GM18870 (cell line): ENCODE measurements around the gene EOMES.
A peak's percentile ranks its signal among the peaks of the same experiment; 100 is the strongest.

Source experiments
- ATAC-seq: cut with Tn5 transposase; IDR thresholded peaks from one replicate; pipeline ENCODE4 v1.9.1; 2021; ENCODE audit warnings: moderate library complexity; ENCODE audit not compliant: unreplicated experiment

The EOMES gene

GRCh38 chr3:27721717-27722564 is at the start of gene EOMES:
Gene EOMES, minus strand, starts transcription at chr3:27722323. Its CDS starts 29 bp downstream, at chr3:27722294.
- ATAC-seq: peak; percentile 39

DNA sequence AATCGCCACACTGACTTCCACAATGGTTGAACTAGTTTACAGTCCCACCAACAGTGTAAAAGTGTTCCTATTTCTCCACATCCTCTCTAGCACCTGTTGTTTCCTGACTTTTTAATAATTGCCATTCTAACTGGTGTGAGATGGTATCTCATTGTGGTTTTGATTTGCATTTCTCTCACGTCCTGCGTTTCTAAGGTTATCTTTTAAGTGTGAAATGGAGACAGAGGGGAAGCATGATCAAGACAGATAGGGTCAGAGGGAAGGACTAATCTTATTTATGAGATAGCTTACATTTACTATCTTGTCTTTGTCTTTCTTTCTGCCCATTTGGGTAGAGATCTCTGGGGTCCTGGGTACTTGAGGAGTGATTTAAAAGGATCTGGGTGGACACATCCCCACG is 48.3 kb upstream of the EOMES start:
- peak; percentile 43 for ATAC-seq

DNA sequence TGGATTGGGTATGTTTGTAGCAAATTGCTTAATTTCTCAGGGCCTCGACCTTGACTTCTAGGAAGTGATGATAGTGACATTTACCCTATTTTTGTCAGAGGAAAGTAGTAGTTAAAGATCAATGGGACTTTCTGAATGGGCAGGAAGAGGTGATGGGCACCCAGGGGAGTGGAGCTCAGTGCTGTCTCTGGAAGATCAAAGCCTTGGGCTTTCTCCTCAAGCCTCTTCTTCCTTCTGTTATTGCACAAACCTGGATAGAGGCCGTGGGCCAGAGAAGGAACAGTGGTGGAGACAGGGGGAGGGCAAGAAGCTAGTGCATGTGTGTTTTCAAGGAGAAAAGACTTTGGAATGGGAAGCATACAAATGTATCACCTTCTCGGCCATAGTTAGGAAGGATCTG is 44.9 kb upstream of the EOMES start:
- ATAC-seq: no peak

- no peak for ATAC-seq
Observed at GRCh38 chr3:27758083-27758482, 36.0 kb upstream of the EOMES start.

DNA sequence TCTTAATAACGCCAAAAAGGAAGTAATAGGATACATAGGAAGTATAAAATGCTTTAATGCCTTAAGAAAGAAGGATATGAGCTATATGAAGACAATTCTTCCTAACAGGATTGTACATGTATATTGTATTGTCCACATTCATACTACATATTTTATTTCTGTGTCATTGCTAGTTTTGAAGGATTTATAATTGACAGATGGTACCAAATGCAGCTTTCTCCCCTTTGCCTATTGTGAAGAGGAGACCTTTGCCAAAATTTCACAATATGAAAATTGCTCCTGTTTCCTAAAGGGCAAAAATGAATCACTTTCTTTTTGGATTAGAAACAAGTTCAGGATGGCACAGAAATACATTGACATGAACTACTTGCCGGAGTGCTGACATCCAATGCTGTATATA is 34.8 kb upstream of the EOMES start:
- no peak for ATAC-seq

DNA sequence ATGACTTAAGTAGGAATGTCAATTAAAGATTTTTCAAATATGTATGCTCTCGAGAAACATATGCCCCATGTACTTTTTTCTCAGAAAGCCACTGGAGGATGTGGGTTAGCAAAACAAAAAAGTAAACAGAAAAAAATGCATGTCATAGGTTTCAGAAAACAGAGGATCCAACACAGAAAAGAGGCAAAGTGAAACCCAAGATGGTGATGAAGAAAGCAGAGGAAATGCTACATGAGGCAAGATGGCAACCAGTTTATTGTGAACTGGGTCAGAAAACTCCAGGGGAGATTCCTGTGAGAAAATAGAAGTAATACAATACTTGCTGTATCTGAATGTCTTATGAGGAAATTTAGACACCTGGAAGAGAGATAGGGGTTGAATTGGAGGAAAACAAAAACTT is 30.8 kb upstream of the EOMES start:
- ATAC-seq: no peak

GRCh38 chr3:27749643-27750042 is 27.5 kb upstream of the EOMES start:
- no peak for ATAC-seq

DNA sequence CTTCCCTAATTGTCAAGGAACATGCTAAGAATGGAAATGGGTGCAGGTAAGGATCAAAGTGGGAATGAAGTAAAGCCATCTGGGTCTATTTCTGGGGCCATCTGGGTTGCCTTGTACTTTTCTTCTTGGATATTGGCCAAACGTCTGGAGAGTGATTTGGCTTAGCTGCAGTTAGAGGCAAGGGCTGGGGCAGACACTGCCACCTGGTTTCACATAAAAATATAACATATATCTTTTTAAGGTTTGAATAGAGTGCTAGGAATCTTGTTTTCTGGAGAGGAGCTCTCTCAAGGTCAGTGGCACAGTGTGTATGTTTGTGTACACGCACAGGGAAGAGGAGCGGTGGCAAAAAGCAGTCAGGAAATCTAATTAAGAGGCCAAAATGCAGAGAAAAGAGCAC is 24.7 kb upstream of the EOMES start:
- ATAC-seq: no peak

DNA sequence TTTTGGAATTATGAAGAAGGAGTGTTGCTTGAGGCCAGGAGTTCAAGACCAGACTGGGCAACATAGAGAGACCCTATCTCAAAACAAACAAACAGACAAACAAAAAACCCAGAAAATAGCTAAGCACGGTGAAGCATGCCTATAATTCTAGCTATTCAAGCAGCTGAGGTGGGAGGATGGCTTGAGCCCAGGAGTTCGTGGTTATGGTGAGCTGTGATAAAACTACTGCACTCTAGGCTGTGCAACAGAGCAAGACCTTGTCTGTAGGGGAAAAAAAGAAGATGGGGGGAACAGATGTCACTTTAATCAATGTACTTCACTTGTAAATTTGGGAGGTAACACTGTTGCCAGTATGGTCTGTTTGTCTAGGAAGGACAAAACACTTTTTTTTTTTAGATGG is 18.7 kb upstream of the EOMES start:
- ATAC-seq: no peak

GRCh38 chr3:27737091-27737490 is 15.0 kb upstream of the EOMES start:
- no peak for ATAC-seq

- no peak for ATAC-seq
Observed at GRCh38 chr3:27730774-27731659, 8.9 kb upstream of the EOMES start.

GRCh38 chr3:27729748-27730611 is 7.9 kb upstream of the EOMES start:
- no peak for ATAC-seq

- ATAC-seq: no peak
Observed at GRCh38 chr3:27729325-27729724, 7.2 kb upstream of the EOMES start.

DNA sequence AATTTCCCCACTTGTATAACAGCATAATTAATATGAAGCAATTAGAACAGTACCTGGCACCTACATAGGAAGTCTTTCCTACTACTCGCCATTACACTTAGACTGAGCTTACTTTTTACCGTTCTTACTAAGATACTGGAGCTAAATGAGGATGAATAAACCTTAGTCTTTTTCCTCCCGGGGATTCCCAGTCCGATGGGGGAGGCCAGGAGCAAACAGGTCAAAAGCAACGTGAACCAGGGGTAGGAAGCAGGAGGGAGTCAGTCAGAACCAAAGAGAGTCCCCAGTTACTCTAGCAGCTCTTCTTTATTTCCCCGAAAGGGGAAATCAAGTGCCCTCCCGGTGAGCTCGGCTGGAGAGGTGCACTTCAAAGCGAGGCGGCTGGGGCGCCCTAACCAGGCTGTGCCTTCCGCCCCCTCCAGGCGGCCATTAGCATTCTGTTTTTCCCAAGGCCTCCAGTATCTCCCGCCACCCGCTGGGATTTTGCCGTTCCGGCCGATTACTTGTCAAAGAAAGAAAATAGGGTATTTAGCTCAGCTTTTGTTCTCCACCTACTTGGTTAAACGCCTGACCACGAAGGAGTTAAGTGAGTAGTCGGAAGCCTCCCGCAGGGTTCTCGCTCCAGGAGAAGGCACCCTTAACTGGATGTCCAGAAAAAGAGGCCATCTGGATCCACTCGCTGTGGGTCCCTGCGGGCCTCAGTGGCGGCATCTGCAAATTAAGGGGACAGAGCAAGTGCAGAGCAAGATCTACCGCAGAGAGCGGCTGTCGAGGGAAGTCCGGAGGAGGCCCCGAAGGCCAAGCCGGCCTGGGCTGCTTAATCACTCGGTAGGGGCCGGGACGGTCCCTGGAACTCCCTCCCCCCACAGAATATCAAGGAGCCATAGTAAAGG is 6.3 kb upstream of the EOMES start:
- peak; percentile 49 for ATAC-seq

- ATAC-seq: no peak
Observed at GRCh38 chr3:27726240-27726639, 4.1 kb upstream of the EOMES start.

DNA sequence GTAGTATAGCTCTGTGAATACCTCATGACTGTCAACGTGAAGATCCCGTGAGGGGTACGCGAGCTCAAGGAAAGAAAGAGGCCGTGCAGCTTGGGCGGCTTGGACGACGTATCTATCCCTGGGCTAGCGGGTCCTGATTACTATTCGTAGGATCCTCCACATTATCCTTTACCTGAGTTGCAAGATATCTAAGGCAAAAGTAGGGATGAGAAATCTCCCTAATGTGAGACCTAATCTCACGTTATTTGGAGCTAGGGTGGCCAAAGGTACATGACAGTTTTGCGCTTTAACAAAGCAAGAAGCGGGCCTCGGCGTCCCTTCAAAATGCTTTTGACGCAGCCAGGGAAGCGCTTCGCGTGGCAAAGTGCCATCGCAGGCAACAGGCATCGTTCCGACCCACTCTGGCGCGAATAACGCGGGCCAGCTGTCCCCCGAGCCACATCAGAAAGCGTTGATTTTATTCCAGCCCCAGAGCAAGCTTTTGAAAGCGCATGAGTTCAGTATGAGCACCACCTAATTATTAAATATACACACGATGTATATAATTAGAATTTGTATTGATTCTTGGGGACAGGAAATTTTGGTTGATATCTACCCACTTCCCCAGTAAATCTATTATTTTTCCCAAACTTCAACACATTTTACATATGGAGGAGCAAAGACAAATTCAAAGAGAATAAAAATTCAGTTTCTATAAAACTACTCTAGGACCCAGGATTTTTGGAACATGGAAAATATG is 2.5 kb upstream of the EOMES start:
- ATAC-seq: no peak

DNA sequence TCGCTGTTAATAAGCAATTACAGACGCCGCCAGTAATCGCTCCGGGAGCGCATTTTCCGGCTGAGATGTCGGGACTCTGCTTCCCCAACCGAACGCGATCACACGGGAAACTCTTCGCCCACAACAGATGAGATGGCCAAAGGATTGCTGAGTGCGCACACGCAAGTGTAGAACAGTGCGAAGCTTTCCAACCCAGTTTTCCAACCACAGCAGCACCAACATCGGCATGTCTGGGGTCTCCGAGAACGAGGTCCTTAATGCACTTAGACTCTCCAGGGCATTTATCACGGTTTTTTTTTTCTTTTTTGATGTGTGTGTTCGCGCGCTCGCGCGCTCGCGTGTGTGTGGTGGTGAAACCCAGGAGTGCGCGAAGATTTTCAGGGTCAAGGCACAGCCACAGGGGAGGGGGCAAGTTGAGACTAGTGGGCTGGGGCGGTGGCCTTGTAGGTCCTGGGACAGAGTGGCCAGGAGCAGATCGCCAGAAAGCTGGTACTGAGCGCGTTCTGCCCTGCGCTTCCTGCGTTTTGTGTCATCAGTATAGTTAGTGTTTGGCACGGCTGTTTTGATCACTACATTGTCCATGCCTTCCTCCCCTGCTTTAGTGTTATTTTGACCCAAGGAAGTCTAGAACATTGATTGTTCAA is 1.8 kb upstream of the EOMES start:
- no peak for ATAC-seq

- ATAC-seq: no peak
Observed at GRCh38 chr3:27723456-27723814, 1.3 kb upstream of the EOMES start.

DNA sequence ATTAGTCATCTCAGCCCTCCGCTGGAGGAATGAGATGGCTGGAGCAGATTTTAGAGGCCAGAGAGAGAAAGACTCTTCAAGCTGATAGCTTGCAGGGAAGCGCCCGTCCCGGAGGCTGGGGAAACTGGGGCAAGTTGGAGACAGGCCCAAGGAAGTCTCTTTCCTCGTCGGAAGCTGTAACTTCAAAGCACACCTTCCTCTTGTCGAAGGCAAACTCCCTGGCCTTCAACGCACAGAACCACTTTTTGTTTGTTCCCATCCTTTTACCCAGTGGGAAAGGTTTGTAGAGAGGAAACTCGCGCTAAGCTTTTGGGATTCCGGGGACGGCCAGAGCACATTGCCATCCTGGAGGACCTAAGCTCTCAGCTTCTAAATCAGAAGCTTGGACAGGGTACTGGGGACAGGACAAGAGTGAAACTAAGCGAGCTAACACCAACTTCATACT is 900 bp upstream of the EOMES start:
- no peak for ATAC-seq
